NT2/D1 (cell line): ENCODE data around the gene ARHGEF40.

Experiments used
- SUZ12 ChIP-seq: IDR thresholded peaks from 2 replicates; pipeline ENCODE4 v1.6.1; 2011; ENCODE audit not compliant: insufficient read length, insufficient read depth; ENCODE audit errors: extremely low read depth
- ZNF274 ChIP-seq: IDR thresholded peaks from 2 replicates; pipeline ENCODE4 v1.6.1; 2011; ENCODE audit warnings: mild to moderate bottlenecking, low read depth, low read length

GRCh38 chr14:21026988-21027315, 43.2 kb upstream of the ARHGEF40 start:
- TF ChIP-seq SUZ12 (no peak), ZNF274 (no peak)
